ENCODE data around the gene DTNA.
A peak's percentile ranks its signal among the peaks of the same experiment; 100 is the strongest.
"Not testable (repeated sequence)": the region's sequence is repeated elsewhere in the genome, so short reads cannot be mapped to it uniquely, and the experiment has no call there.

DTNA gene

DNA sequence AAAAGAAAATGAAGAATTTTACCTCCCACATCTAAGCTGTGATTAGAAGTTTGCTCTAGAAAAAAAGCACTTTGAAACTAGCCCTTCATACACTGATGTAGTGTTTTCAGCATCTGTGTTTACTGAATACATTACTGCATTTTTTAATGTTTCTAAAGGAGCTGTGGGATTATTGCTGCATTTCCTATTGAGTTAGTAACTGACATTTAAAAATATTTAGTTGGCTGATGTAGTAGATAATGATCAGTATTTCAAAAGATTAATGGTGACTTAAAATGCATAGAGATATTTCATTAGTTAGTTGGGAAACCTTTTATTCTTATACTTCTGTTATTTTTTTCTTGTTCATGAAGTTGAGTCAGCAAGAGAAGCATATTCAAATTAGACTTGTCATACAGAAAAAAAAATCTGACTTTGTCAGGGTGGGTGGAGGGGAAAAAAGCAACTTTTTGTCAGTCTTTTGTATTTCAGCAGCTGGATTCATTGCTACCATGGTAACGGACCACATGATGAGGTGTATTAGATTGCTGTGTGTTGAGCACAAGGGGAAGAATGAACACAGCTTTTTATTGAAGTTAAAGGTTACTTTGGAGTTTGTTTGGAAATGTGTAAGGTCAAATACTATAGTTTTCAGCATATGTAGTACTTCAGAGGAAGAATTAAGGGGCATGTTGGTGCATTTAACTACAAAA, at the start of gene DTNA:
TSS of gene DTNA (plus strand) at position 549 of the 692 bp plus-strand sequence. CDS start 45,679 bp downstream, outside the sequence.
- DNase-seq, result peak; percentile 26

DNA sequence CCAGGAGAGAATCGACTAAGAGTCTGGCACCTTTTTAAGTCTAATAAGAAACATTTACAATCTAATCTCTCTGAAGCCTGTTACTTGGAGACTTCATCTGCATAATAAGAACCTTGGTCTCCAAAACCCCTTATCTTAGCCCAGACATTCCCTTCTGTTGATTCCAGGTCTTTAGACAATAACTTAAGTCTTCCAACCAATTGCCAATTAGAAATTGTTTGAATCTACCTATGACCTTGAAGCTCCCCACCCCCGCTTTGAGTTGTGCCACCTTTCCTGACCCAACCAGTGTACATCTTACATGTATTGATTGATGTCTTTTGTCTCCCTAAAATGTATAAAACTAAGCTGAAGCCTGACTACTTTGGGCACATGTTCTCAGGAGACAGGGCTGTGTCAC, 49.5 kb upstream of the DTNA start:
- DNase-seq, result no peak

DNA sequence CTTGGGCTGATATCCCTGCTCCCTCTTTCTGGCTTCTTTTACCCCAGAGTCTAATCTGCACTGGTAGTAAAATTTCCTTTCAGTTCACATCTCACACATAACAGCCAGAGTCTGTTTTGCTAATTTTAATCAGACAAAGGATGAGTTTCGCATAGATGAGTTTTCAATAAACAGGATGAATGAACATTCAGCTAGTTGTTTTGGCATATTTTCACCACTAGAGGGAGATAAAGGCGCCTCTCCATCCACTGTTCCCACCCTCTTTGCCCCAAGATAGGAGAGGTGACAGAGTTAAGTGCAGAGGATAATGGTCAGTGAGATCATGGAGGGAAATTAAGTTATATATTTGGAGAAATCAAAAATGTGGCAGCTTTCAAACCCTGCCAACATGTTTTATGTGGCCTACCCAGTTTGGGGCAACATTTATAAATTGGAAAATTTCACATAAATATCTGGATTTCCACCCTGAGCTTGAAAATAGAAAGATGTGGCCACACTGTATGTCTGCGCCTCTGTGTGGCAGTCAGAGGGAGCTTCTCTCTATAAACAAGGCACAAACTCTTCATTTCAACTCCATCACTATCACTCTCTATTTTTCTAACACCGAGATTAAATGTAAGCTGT, 48.5 kb upstream of the DTNA start:
- DNase-seq, result no peak

DNA sequence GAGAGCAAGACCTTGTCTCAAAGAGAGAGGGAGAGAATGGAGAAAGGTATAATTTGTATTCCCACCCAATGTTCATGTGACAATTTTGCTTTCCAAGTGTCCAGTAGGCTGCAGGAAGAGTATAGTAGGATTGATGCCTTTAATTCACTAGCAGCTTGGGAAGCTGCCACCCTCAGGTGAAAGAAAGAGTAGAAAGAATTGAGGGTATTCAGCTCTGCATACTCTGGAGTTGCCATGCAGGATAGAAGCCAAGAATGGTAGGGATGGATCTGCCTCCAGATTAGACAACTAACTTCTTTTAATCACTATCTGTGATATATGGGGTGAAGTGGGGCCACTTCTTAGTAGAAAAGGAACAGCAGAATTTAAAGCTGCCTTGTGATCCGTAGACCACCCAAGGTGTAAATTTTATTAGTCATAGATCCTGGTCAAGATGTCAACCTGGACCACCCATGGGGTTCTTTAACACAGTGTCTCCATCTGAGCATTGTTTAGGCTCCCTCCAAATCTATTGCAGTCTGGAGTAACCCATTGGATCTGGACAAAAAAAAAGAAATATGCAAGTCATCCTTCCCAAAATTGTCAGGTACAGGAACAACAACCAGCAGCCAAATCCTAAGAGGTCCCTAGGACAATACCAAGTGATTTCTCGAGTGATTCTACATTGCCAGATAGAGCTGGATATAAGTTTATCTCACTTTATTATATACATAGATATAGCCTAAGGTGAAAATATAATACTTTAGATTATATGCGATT, 33.1 kb upstream of the DTNA start:
- DNase-seq, result no peak

DNA sequence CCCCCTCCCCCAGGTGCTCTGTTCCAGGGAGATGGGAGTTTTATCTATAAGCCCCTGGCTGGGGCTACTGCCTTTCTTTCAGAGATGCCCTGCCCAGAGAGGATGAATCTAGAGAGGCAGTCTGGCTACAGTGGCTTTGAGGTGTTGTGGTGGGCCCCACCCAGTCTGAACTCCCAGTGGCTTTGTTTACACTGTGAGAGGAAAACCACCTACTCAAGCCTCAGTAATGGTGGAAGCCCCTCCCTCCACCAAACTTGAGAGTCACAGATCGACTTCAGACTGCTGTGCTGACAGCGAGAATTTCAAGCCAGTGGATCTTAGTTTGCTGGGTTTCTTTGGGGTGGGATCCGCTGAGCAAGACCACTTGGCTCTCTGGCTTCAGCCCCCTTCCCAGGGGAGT, 20.3 kb upstream of the DTNA start:
- DNase-seq, result not testable (repeated sequence)

DNA sequence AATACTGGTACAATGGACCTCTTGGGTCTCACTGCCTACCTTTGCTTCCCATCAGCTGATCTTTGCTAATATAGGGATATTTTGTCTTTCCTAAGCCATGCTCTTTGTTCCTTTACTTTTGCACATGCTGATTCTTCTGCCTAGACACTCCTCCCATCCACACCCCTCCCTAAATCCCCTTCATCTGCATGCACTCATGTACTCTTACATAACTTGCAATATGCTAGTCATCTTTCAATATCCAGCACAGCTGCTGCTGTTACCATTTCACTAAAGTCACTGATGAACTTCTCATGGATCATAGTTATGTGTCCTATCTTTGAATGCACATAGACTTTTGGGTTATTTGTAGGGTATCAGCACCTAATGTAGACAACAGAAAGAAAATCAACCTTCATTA, 18.5 kb upstream of the DTNA start:
- DNase-seq, result no peak

DNA sequence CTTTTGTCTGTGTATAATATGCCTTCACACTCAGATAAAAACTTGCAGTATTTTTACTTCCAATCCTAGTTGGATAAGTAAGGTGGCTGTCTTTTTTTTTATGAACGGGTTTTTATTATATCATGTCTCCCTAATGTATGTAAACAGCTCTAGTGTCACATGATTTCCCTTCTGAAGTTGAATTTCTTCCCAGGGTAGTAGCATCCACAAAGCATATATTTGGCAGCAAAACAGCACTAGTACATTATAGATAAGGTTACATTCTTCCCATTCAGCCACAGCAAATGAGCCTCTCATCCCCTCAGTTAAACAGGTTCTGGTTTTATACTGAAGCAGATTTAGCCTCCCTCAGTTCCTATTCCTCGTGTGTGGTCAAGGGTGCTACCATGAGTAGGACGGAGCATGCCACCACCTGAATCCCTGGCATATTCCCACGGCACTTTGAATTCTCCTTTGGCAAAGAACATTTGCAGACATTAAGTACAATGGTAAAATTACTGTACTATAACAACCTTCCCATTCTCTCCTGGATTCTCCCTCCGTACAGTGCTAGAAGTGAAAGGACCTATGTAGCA, 15.4 kb upstream of the DTNA start:
- no peak for DNase-seq

DNA sequence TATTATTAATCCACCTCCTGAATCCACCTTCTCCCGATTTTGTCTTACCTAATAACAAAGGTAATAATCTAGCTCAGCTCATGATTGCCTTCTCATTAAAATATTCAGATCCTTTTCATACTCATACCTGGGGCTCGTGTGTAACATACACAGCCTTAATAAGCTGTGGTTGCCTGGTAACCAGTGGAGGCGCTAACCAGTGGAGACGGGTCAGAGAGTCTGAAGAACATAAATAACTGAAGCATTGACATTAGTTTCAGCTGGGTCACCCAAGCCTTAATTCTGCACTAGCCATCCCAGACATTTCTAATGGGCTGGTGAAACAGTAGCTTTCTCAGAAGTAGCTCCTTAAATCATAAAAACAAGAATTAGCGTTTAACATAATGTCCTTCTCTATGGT, 14.8 kb upstream of the DTNA start:
- DNase-seq, result peak; percentile 39

DNA sequence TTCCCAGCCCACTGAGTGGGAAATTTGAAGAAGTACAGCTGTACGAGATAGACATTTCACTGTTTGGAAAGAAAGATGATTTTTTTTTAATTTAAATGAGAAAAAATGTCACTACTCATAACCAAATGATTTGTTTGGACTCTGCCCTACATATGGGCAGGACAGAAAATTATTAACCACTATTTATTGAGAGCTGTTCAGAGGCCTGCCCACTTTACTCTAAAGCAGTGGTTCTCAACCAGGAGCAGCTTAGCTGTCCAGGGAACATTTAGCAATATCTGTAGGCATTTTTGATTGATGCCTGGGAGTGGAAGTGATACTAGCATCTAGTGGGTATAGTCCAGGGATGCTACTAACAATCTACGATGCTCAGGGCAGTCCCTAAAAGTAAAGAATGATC, 13.4 kb upstream of the DTNA start:
- DNase-seq, result no peak

DNA sequence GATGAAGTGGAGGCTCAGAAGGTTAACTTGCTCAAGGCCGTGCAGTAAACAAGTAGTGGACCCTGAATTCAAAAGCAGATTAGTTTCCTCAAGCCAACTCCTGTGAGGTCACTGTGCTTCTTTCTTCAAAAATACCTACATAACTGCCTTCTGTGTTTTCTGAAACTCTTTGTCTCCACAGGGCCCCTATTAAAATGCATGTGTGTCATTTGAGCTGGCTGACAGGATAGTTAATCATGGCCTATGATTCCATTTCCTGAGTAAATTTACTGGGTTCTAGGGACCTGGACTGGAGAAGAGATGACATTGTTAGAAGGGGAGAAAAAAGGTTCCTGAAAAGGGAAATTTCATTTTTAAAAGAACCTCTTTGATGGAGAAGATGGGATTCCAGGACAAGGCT, 12.9 kb upstream of the DTNA start:
- DNase-seq, result no peak

DNA sequence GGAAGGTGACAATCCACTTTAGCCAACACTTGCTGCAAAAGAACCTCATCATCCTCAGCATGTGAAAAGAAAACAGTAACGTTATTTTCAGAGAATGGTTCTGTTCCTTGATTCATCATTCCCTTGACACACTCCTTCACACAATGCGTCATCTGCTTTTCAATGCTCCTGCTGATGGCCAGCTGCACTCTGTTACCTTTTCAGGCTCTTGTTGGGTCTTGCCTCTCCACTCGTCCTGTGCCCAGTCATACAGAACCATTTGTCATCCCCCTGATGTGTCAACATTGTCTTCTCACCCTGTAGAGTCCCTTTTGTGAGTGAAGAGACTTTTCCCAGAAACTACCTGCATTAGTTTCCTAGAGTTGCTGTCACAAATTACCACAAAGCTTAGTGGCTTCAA, 12.2 kb upstream of the DTNA start:
- peak; percentile 95 for DNase-seq

DNA sequence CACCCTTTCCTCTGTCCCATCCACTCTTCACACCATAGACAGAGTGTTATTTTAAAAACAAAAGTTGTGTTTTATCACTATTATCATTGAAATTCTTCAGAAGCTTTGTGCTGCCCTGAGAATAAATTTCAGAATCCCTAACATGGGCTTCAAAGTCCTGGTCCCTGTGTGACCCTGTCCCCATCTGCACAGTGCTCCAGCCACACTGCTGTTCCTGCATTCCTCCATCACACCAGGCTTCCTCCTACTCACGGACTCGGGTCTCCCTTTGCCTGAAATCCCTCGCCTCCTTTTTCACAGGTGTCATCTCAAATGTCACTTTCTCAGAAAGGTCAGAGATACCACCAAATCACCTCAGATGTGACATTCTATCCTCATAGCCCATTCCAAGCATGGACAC, 8.2 kb upstream of the DTNA start:
- DNase-seq, result no peak

DNA sequence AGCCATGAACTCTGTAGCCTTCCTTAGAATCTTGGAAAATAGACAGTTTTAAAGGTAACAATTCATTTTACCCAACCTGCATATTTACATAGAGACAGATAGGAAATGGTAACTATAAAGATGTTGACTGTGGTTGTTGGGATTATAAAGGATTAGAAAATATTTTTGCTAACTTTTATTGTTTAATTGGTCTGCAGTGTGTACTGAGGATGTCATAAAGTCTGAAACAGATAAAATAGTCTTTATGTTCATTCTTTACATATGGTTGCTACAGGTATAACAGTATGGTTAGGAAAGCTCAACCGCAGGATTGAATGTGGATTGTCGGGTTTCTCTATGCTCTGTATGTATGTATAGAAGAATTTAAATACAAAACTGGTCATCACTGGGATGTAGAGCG, 7.3 kb upstream of the DTNA start:
- no peak for DNase-seq

DNA sequence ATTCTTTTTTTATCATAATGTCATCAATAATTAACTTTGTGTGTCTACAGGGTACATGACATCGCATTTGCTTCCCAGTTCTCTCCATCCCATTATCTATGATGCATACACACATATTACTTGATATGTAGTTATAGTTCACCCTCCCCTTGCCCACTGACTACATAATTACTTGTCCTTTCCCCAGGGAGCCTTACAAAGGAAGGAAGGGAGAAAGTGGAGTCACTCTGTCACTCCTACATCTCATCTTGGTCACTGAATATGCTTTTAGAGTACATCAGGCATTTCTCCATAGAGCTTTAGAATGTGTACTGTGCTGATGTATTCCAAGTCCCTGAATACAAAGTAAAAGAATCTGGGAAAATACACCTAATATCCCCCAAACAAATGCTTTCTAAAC, 6.0 kb upstream of the DTNA start:
- no peak for DNase-seq

DNA sequence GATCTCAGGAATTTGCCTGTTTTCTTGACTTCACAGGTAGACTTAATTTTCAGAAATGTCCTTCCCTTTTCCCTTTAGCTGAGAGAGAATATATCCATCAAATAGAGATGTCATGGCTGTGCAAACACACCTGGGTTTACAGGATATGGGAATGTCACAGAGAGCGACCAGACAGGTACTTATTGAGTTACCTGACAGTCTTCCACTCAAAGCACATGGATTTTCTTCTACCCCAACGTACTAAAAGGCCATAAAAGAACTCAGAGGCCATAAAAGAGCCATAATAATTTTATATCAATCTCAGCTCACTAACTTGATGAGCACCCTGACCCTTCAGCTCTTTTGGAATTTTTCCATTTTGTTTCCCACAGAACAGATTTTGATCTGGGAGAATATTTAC, 5.3 kb upstream of the DTNA start:
- DNase-seq, result peak; percentile 37

DNA sequence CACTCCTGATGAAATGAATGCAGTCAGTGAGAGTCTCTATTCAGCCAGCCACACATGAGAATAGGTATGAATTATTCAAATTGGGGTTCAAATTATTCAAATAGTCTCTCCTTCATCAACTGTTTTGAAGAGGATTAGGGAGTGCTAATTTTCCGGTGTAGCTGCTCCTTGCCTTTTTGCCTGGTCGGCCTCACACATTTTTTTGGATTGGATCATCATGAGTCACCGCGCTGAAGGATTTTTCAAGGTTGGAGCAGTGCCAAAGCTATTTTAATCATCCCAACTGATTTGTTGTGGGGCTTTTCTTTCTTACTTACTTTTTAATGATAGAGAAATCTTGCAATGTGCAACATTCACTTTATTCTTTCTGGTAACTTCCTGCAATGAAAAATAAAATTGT, 2.4 kb upstream of the DTNA start:
- DNase-seq, result peak; percentile 54

DNA sequence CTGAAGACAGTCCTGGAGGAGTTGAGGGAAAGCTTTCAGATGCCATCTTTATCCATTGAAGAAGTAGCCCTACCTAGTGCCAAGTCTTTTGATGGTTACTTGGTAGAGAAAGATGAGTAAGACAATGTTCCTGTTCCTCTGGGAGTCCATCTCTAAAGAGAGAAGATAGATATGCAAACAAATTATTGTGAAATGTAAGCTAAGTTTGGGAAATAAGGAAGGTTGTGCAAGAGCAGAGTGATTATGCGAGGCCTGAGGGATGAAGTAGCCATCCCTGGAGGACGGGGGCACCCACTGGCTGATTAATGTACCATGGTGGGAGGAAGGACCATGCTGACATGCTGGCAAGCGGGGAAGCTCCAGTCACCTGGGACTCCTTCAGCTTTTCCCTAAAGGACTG, 994 bp upstream of the DTNA start:
- no peak for DNase-seq

DNA sequence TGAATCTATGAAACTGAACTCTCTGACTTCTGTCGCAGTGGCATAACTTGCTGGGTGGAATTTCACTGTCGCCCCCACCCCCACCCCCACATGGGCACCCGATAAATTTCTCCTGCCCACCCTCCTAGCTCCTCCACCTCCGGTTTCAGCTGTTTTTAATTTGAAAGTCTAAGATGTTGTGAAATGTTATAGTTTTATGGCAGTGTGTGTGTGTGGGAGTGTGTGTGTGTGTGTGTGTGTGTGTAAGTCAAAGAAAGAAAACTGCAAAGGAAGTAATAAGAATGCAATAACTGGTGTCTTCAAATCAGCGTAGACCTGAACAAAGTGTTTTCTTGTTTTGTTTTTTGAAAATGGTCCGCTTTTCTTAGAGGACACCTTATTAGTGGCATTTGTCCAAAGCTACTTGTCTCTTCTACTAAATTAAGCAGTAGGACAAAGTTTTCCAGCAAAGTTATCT, 388 bp downstream of the DTNA start:
- DNase-seq, result no peak

DNA sequence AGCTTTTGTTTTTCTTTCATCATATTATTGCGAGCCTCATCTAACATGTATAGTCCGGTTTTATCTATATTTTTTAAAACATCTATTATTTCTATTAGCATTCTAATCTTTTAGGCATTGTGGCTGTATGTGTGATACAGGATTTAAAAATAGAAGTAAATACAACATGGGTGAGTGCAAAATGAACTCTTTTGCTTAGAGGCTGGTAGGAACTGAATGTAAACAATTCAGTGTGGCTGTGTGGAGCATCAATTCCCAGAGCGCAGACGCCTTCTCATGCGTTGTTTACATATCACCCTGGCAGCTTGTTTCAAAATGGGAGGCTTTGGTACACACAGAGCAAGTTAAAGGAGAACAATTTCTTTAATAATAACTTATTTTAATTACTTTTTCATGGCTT, 836 bp downstream of the DTNA start:
- peak; percentile 70 for DNase-seq

DNA sequence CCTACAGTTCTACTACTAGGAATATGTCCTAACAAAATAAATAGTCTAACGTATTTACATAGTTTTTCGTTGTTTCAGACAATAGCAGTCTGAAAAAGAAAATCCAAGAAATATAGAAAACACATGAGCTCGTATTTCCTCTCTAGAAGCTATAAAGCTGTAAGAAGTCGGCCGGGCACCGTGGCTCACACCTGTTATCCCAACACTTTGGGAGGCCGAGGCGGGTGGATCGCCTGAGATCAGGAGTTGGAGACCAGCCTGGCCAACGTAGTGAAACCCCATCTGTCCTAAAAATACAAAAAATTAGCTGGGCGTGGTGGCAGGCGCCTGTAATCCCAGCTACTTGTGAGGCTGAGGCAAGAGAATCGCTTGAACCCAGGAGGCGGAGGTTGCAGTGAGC, 6.0 kb downstream of the DTNA start:
- DNase-seq, result not testable (repeated sequence)

DNA sequence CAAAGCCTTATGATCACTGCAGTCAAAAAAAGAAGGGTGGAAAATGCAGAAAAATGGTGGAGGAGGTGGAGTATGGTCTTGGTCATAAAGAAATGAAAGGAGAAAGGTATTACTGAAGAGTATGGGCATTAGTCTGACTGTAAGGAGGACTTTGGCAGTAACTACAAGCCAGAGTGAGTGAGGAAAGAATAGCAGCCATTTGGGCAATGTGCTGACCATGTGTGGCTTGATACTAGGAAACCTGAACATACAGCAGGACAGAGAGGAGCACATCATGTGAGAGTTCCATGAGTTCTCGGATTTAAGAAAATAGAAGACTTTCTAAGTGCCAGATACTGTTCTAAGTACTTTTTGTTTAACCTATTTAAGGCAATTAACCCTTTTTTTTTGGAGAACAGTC, 8.5 kb downstream of the DTNA start:
- no peak for DNase-seq

DNA sequence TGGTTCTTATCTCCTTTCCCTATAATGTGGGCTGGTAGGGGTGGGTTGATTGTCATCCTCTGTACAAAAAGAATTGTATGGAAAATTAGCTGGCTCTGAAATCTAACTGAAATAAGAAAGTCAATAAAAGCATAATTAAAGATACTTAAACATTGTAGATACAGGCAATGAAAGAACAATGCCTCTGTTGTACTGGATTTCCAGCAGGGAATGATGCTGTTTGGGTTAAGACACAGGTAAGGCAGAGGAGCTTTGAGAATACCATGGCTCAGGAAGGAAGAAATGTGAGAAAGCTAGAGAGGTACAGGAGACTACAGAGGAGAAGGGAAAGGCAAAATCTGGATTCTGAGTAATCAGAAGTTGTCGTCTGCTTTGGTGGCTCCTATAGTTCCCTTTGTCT, 10.1 kb downstream of the DTNA start:
- no peak for DNase-seq

DNA sequence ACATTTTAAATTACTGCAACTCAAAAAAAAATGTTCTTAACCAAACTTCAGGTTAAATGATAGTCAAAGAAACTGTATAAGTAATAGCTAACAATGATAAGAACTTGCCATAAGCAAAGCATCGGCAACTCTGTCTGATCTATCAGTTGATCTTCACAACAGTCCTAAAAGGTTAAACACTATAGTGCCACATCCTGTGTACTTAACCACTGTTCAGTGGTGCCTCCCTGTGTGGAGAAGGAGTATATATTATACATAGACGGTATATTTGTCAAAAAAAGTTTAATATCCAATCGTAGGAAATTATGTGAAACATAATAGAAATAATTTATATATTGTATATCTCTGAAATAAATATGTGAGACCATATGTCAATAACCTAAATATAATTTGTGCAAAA, 13.0 kb downstream of the DTNA start:
- DNase-seq, result no peak

DNA sequence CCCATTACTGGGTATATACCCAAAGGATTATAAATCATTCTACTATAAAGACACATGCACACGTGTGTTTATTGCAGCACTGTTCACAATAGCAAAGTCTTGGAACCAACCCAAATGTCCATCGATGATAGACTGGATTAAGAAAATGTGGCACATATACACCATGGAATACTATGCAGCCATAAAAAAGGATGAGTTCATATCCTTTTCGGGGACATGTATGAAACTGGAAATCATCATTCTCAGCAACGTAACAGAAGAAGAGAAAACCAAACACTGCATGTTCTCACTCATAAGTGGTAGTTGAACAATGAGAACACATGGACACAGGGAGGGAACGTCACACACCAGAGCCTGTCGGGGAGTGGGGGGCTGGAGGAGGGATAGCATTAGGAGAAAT, 15.6 kb downstream of the DTNA start:
- not testable (repeated sequence) for DNase-seq
